NCI-H774 (cell line): ENCODE data around the gene CAMTA1.
"Not testable (repeated sequence)": the region's sequence is repeated elsewhere in the genome, so short reads cannot be mapped to it uniquely, and the experiment has no call there.

Experiments
- DNase-seq: peaks from one replicate; lab custom pipeline; 2025; lab: John Stamatoyannopoulos, UW

CAMTA1 gene

GRCh38 chr1:6785318-6785727 lies at the start of gene CAMTA1:
Gene CAMTA1, plus strand, starts transcription at chr1:6785454. Its CDS starts 77 bp downstream, at chr1:6785531.
- DNase-seq: no peak

- no peak for DNase-seq
These were observed 46.1 kb upstream of the CAMTA1 start for GRCh38 chr1:6738987-6739676.

- DNase-seq: not testable (repeated sequence)
These were observed 42.5 kb upstream of the CAMTA1 start for GRCh38 chr1:6742676-6743188.

GRCh38 chr1:6743189-6744101 lies 41.8 kb upstream of the CAMTA1 start:
- DNase-seq: no peak

- DNase-seq: no peak
These were observed 40.2 kb upstream of the CAMTA1 start for GRCh38 chr1:6745073-6745472.

GRCh38 chr1:6747674-6748073 lies 37.6 kb upstream of the CAMTA1 start:
- DNase-seq: no peak

GRCh38 chr1:6750490-6750889 lies 34.8 kb upstream of the CAMTA1 start:
- DNase-seq: no peak

- no peak for DNase-seq
These were observed 31.7 kb upstream of the CAMTA1 start for GRCh38 chr1:6753320-6754140.

- no peak for DNase-seq
These were observed 28.8 kb upstream of the CAMTA1 start for GRCh38 chr1:6756457-6756856.

- DNase-seq: no peak
These were observed 27.4 kb upstream of the CAMTA1 start for GRCh38 chr1:6757719-6758435.

GRCh38 chr1:6761196-6761737 lies 24.0 kb upstream of the CAMTA1 start:
- DNase-seq: no peak

- DNase-seq: no peak
These were observed 23.2 kb upstream of the CAMTA1 start for GRCh38 chr1:6762060-6762459.

GRCh38 chr1:6770751-6771440 lies 14.4 kb upstream of the CAMTA1 start:
- DNase-seq: no peak

- no peak for DNase-seq
These were observed 13.8 kb upstream of the CAMTA1 start for GRCh38 chr1:6771441-6771769.

- no peak for DNase-seq
These were observed 10.9 kb upstream of the CAMTA1 start for GRCh38 chr1:6774381-6774780.

GRCh38 chr1:6775261-6776043 lies 9.8 kb upstream of the CAMTA1 start:
- DNase-seq: no peak

- DNase-seq: no peak
These were observed 8.9 kb upstream of the CAMTA1 start for GRCh38 chr1:6776389-6776788.

GRCh38 chr1:6776895-6777294 lies 8.4 kb upstream of the CAMTA1 start:
- no peak for DNase-seq

- DNase-seq: no peak
These were observed 7.4 kb upstream of the CAMTA1 start for GRCh38 chr1:6777813-6778212.
